Keratinocyte (primary cell): Measurements from ENCODE around the gene ECHS1. TPM values are rescaled to one million over a fixed set of nuclear protein-coding genes. Genes with fewer than 3 reads are reported as not detected.

ENCODE experiments used
- DNase-seq: peaks from one replicate; pipeline ENCODE4 v3.0.0-alpha.2; 2011; ENCODE audit warnings: low read depth, missing footprints, low spot score
- FAIRE-seq: peaks from 2 replicates; lab custom pipeline; 2011; peaks lifted over from hg19 to GRCh38; lab: Jason Lieb, UNC
- H2AFZ ChIP-seq: 2 replicates; pipeline ENCODE4 v1.6.0; 2012; ENCODE audit warnings: low read length, control low read depth, inconsistent platforms; ENCODE audit not compliant: control insufficient read depth
- H3K27ac ChIP-seq: 2 replicates; pipeline ENCODE4 v1.5.1; 2011; ENCODE audit warnings: low read length; ENCODE audit not compliant: control insufficient read depth, insufficient read depth
- H3K27me3 ChIP-seq: 3 replicates; pipeline ENCODE4 v1.6.0; 2011; ENCODE audit warnings: low read length; ENCODE audit not compliant: control insufficient read depth, insufficient read depth; ENCODE audit errors: extremely low read depth
- H3K36me3 ChIP-seq, 2 experiments: 2 replicates in 1 of 2; 3 replicates in 1 of 2; pipeline ENCODE4 v1.5.1; 2011; ENCODE audit warnings: low read length in 2 of 2, mild to moderate bottlenecking in 1 of 2; ENCODE audit not compliant: control insufficient read depth in 2 of 2, insufficient read depth in 2 of 2; ENCODE audit errors: extremely low read depth in 1 of 2
- H3K4me1 ChIP-seq: 3 replicates; pipeline ENCODE4 v1.5.1; 2011; ENCODE audit warnings: low read length; ENCODE audit not compliant: control insufficient read depth, insufficient read depth; ENCODE audit errors: extremely low read depth
- H3K4me2 ChIP-seq: 3 replicates; pipeline ENCODE4 v1.6.0; 2011; ENCODE audit warnings: low read depth, low read length; ENCODE audit not compliant: control insufficient read depth, insufficient read depth; ENCODE audit errors: extremely low read depth
- H3K4me3 ChIP-seq, 3 experiments: fragments of 200-600 bp in 1 of 3; sonication (generic) in 1 of 3; 2 replicates in 2 of 3; 3 replicates in 1 of 3; pipeline ENCODE4 v1.5.1; 2011 to 2016; ENCODE audit warnings: low read length in 3 of 3, mild to moderate bottlenecking in 3 of 3, control low read depth in 2 of 3, inconsistent platforms in 1 of 3, low read depth in 1 of 3, mixed read lengths in 1 of 3, mixed run types in 1 of 3, moderate library complexity in 1 of 3; ENCODE audit not compliant: control insufficient read depth in 2 of 3, insufficient read depth in 2 of 3; ENCODE audit errors: extremely low read depth in 1 of 3
- H3K79me2 ChIP-seq: 2 replicates; pipeline ENCODE4 v1.6.0; 2012; ENCODE audit warnings: low read length; ENCODE audit not compliant: control insufficient read depth, insufficient read depth
- H3K9ac ChIP-seq: 3 replicates; pipeline ENCODE4 v1.6.0; 2011; ENCODE audit warnings: low read length; ENCODE audit not compliant: control insufficient read depth, insufficient read depth; ENCODE audit errors: extremely low read depth
- H3K9me1 ChIP-seq: 3 replicates; pipeline ENCODE4 v1.6.0; 2011; ENCODE audit warnings: low read length; ENCODE audit not compliant: control insufficient read depth, insufficient read depth; ENCODE audit errors: extremely low read depth
- H3K9me3 ChIP-seq: 2 replicates; pipeline ENCODE4 v1.5.1; 2012; ENCODE audit warnings: low read depth, low read length; ENCODE audit not compliant: control insufficient read depth
- H4K20me1 ChIP-seq: 3 replicates; pipeline ENCODE4 v1.6.0; 2011; ENCODE audit warnings: low read length; ENCODE audit not compliant: control insufficient read depth, insufficient read depth; ENCODE audit errors: extremely low read depth
- CTCF ChIP-seq, 3 experiments: IDR thresholded peaks in 1 of 3; conservative IDR thresholded peaks in 1 of 3; optimal IDR thresholded peaks in 1 of 3; 2 replicates in 2 of 3; 3 replicates in 1 of 3; pipeline versions ENCODE3 to v1.5.1; 2011; ENCODE audit warnings: low read length in 3 of 3, mild to moderate bottlenecking in 3 of 3, moderate library complexity in 2 of 3, control low read depth in 1 of 3, inconsistent platforms in 1 of 3; ENCODE audit not compliant: insufficient read depth in 2 of 3; ENCODE audit errors: extremely low read depth in 1 of 3
- EZH2 ChIP-seq: IDR thresholded peaks from one replicate; pipeline ENCODE4 v1.6.1; 2012; ENCODE audit warnings: inconsistent platforms, mild to moderate bottlenecking, low read length, moderate library complexity
- dilution Hi-C: fragments of 300-500 bp; cut with MboI; formaldehyde crosslinking; loops from one replicate; pipeline ENCODE4 v1.7.0; 2020; ENCODE audit warnings: low sequenced_read_pairs; ENCODE audit not compliant: extremely low pct_ligation_motif_present
- polyA plus RNA-seq, 5 experiments: library from polyadenylated mRNA; depleted of rRNA in 3 of 5; stranded (reverse) in 3 of 5; stranded (forward) in 1 of 5; unstranded in 1 of 5; fragments of >200 nt; gene quantifications; 1 replicate in 1 of 5; 2 replicates in 3 of 5; 3 replicates in 1 of 5; pipeline versions ENCODE4 v1.2.1 to v1.2.3, GENCODE V29; 2011 to 2012; ENCODE audit warnings: missing spikeins in 2 of 5, low read depth in 1 of 5, low replicate concordance in 1 of 5

Gene ECHS1
- polyA plus RNA-seq, 1 donor (not counting 4 experiments of a cell fraction or from before 2014, with no cell fraction given): 27.1 TPM

GRCh38 chr10:133379801-133380666, 6.9 kb upstream of the ECHS1 start:
- peak overlapping the region; percentile 43 to 62 (median 45) for H3K4me3 ChIP-seq
- H3K9me1 ChIP-seq: no peaks in the 10 kb centered on the region
- no peak for FAIRE-seq
- H3K9ac ChIP-seq: peak overlapping the region; percentile 52
- no peaks in the 10 kb centered on the region for H3K27me3 ChIP-seq
- H3K27ac ChIP-seq: no peak overlapping the region
- dilution Hi-C loops: no loop called here
- H3K79me2 ChIP-seq: no peaks in the 10 kb centered on the region
- TF ChIP-seq CTCF (optimal IDR thresholded peaks at IDR 0.05 in 1 of 3, IDR thresholded peaks at IDR 0.05 in 1 of 3, conservative IDR thresholded peaks at IDR 0.05 in 1 of 3; ENCODE audit: extremely low read depth in 1 of 3, insufficient read depth in 2 of 3, low read length in 3 of 3) (no peak), EZH2 (no peak)
- no peaks in the 10 kb centered on the region for H3K4me1 ChIP-seq
- H4K20me1 ChIP-seq: no peaks in the 10 kb centered on the region
- H3K4me2 ChIP-seq: peak overlapping the region; percentile 56
- H3K36me3 ChIP-seq: no peaks in the 10 kb centered on the region
- no peak for DNase-seq
- H2AFZ ChIP-seq: no peak overlapping the region
- H3K9me3 ChIP-seq: no peaks in the 10 kb centered on the region

- H3K27ac ChIP-seq: no peak within 1 kb of the TSS
- H3K4me3 ChIP-seq: peak within 1 kb of the TSS; percentile 64 to 77 (median 73)
- no peak for DNase-seq
- no peaks in the 10 kb centered on the region for H3K36me3 ChIP-seq
- H3K27me3 ChIP-seq: no peaks in the 10 kb centered on the region
- H3K9me3 ChIP-seq: no peaks in the 10 kb centered on the region
- H3K4me1 ChIP-seq: no peaks in the 10 kb centered on the region
- H4K20me1 ChIP-seq: no peaks in the 10 kb centered on the region
- H3K4me2 ChIP-seq: peak within 1 kb of the TSS; percentile 92
- H2AFZ ChIP-seq: peak within 1 kb of the TSS; percentile 92
- dilution Hi-C loops: no loop called here
- H3K9ac ChIP-seq: peak within 1 kb of the TSS; percentile 58
- FAIRE-seq: no peak
- H3K9me1 ChIP-seq: no peaks in the 10 kb centered on the region
- no peak for TF ChIP-seq EZH2
- no peak for TF ChIP-seq CTCF (optimal IDR thresholded peaks at IDR 0.05 in 1 of 3, IDR thresholded peaks at IDR 0.05 in 1 of 3, conservative IDR thresholded peaks at IDR 0.05 in 1 of 3; ENCODE audit: extremely low read depth in 1 of 3, insufficient read depth in 2 of 3, low read length in 3 of 3)
- H3K79me2 ChIP-seq: no peaks in the 10 kb centered on the region
These were observed 6.1 kb upstream of the ECHS1 start, which contains the start of gene PAOX for GRCh38 chr10:133379152-133379800. Gene PAOX, plus strand, starts transcription at chr10:133379262. Its CDS starts 55 bp downstream, at chr10:133379317.
